Measurements from ENCODE around the gene HECW1.

The HECW1 gene

GRCh38 chr7:43351683-43352082, 239.2 kb downstream of the HECW1 start:
- Histone ChIP-seq H3K36me3 (replicated peaks) (no peaks in the 10 kb centered on the region), H3K27me3 (replicated peaks) (no peaks in the 10 kb centered on the region), H3K27ac (no peak overlapping the region), H3K4me3 (ENCODE audit: low read depth, low read length) (no peak overlapping the region)
- in situ Hi-C loops (cut with HindIII; ENCODE audit: low pct_ligation_motif_present, low sequenced_read_pairs) = no loop called here
- TF ChIP-seq, protein P1, sequence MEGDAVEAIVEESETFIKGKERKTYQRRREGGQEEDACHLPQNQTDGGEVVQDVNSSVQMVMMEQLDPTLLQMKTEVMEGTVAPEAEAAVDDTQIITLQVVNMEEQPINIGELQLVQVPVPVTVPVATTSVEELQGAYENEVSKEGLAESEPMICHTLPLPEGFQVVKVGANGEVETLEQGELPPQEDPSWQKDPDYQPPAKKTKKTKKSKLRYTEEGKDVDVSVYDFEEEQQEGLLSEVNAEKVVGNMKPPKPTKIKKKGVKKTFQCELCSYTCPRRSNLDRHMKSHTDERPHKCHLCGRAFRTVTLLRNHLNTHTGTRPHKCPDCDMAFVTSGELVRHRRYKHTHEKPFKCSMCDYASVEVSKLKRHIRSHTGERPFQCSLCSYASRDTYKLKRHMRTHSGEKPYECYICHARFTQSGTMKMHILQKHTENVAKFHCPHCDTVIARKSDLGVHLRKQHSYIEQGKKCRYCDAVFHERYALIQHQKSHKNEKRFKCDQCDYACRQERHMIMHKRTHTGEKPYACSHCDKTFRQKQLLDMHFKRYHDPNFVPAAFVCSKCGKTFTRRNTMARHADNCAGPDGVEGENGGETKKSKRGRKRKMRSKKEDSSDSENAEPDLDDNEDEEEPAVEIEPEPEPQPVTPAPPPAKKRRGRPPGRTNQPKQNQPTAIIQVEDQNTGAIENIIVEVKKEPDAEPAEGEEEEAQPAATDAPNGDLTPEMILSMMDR (IDR thresholded peaks at IDR 0.05; ENCODE audit: low read depth, low read length, missing control alignments) = no peak
- DNase-seq = no peak

GRCh38 chr7:43353902-43354301, 241.5 kb downstream of the HECW1 start:
- H3K4me3 ChIP-seq (ENCODE audit: low read depth, low read length) = no peak overlapping the region
- in situ Hi-C loops (cut with HindIII; ENCODE audit: low pct_ligation_motif_present, low sequenced_read_pairs) = no loop called here
- no peak for DNase-seq
- no peaks in the 10 kb centered on the region for H3K36me3 ChIP-seq (replicated peaks)
- TF ChIP-seq, protein P1 (IDR thresholded peaks at IDR 0.05; ENCODE audit: low read depth, low read length, missing control alignments) = no peak
- H3K27ac ChIP-seq = no peak overlapping the region
- H3K27me3 ChIP-seq (replicated peaks) = no peaks in the 10 kb centered on the region

DNA sequence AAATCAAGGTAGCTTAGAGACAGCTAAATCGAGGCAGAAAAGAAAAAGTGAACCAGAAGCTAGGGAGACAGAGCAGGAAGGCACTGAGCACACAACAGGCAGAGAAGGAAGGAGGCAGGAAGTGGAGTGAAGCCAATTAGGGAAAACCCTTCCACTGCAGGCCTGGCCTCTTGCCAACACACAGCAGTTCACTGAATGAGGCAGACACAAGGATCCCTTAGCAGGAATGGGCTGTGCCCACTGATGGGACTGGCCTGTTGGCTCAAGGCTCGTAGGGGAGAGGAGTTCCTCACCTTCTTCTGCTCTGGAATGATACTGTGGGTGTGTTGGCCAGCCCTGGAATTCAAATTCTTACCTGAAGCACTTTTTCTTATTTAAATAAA, 250.2 kb downstream of the HECW1 start:
- H3K36me3 ChIP-seq (replicated peaks) = no peaks in the 10 kb centered on the region
- DNase-seq = no peak
- H3K4me3 ChIP-seq (ENCODE audit: low read depth, low read length) = no peak overlapping the region
- TF ChIP-seq, protein P1 (IDR thresholded peaks at IDR 0.05; ENCODE audit: low read depth, low read length, missing control alignments) = no peak
- no peaks in the 10 kb centered on the region for H3K27me3 ChIP-seq (replicated peaks)
- H3K27ac ChIP-seq = no peak overlapping the region
- in situ Hi-C loops (cut with HindIII; ENCODE audit: low pct_ligation_motif_present, low sequenced_read_pairs) = no loop called here

DNA sequence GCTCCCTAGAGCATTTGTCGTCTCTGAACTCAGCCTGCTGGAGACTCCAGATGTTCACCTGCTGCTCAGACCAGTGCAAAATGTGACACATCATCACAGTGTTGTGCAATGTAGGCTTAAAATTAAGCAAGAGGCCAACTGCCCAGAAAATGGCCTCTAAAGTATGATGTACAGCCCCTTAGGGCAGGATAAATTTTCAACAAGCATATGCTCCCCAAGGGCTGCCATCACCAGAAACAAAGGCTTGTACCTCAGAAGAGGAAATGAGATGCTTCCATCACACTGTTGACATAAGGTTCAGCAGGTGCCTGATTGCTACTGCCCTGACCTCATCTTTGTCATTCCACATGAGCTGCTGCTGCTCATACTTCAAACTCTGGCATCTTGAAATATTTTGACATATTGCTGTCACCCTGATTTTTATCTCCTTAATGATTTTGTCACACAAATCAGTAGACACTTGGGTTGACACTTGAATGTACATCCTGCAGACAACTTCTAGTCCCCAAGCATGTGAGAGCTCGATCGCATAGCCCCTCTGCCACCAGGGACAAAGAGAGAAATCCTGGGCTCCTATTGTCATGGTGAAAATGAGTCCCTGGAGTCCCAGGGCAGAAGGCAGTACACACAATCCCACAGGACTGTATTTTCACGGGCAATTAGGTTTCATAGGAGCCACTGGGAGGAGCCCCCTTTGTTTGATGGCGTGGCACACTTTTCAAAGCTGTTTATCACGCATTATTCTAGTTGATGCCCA, 250.8 kb downstream of the HECW1 start:
- in situ Hi-C loops (cut with HindIII; ENCODE audit: low pct_ligation_motif_present, low sequenced_read_pairs) = no loop called here
- H3K4me3 ChIP-seq (ENCODE audit: low read depth, low read length) = no peak overlapping the region
- TF ChIP-seq, protein P1 (IDR thresholded peaks at IDR 0.05; ENCODE audit: low read depth, low read length, missing control alignments) = no peak
- DNase-seq = no peak
- no peak overlapping the region for H3K27ac ChIP-seq
- no peaks in the 10 kb centered on the region for H3K27me3 ChIP-seq (replicated peaks)
- H3K36me3 ChIP-seq (replicated peaks) = no peaks in the 10 kb centered on the region

GRCh38 chr7:43364391-43364790, 251.9 kb downstream of the HECW1 start:
- in situ Hi-C loops (cut with HindIII; ENCODE audit: low pct_ligation_motif_present, low sequenced_read_pairs) = no loop called here
- no peak for DNase-seq

More at GRCh38 chr7:43364391-43364790, 251.9 kb downstream of the HECW1 start:
- Histone ChIP-seq H3K36me3 (replicated peaks) (no peaks in the 10 kb centered on the region), H3K4me3 (ENCODE audit: low read depth, low read length) (no peak overlapping the region), H3K27me3 (replicated peaks) (no peaks in the 10 kb centered on the region), H3K27ac (no peak overlapping the region)
- TF ChIP-seq, protein P1 (IDR thresholded peaks at IDR 0.05; ENCODE audit: low read depth, low read length, missing control alignments) = no peak

All from brain microvascular endothelial cell (primary cell).